Lower lobe of right lung (tissue), 2 donors: Measurements from ENCODE around the gene RALGPS1. TPM values are rescaled to one million over a fixed set of nuclear protein-coding genes. Genes with fewer than 3 reads are reported as not detected.

Experiments
- ATAC-seq, 2 donors: fragments of 200-7000 bp; cut with Tn5 transposase; one replicate each; pipeline ENCODE4 v1.9.1; 2020 to 2022; ENCODE audit warnings: mild to moderate bottlenecking in 2 of 2, moderate library complexity in 2 of 2
- DNase-seq: peaks from one replicate; pipeline ENCODE4 v3.0.0-alpha.2; 2020
- H3K27ac ChIP-seq: fragments of 200-600 bp; one replicate; pipeline ENCODE4 v1.8.0; 2022
- H3K27me3 ChIP-seq: fragments of 200-600 bp; one replicate; pipeline ENCODE4 v1.8.0; 2022; ENCODE audit warnings: low read depth
- H3K36me3 ChIP-seq: fragments of 200-600 bp; one replicate; pipeline ENCODE4 v1.8.0; 2022; ENCODE audit warnings: mild to moderate bottlenecking
- H3K4me1 ChIP-seq: fragments of 200-600 bp; one replicate; pipeline ENCODE4 v1.8.0; 2022
- H3K4me3 ChIP-seq: fragments of 200-600 bp; one replicate; pipeline ENCODE4 v1.8.0; 2022; ENCODE audit warnings: mild to moderate bottlenecking
- H3K9me3 ChIP-seq: fragments of 200-600 bp; one replicate; pipeline ENCODE4 v1.8.0; 2022
- CTCF ChIP-seq: fragments of 200-600 bp; IDR thresholded peaks from one replicate; pipeline ENCODE4 v1.8.0; 2022; ENCODE audit warnings: antibody characterized with exemption, mild to moderate bottlenecking
- intact Hi-C: fragments of 100-400 bp; cut with DNase I; formaldehyde crosslinking; loops from one replicate; pipeline ENCODE4 v1.11.0; 2022
- total RNA-seq: library from RNA; stranded (reverse); fragmentation: NEBNext Ultra II Directional; extraction: Animal tissue kit (Norgen Biotek cat#: 25700); gene quantifications from one replicate; pipeline ENCODE4 v1.2.1, GENCODE V29; 2021
- donor health status: DM: no; HTN: yes; CAD: no; lungs with severe emphysema.

Gene RALGPS1
- total RNA-seq, 1 donor from 2014 or later: 17.6 TPM

GRCh38 chr9:127186806-127187205 lies 272.2 kb downstream of the RALGPS1 start:
- H3K4me1 ChIP-seq: peaks cover 47% of the 10 kb centered on the region
- intact Hi-C loops: no loop called here
- H3K36me3 ChIP-seq: no peaks in the 10 kb centered on the region
- H3K4me3 ChIP-seq: no peak overlapping the region
- H3K27me3 ChIP-seq: no peaks in the 10 kb centered on the region
- no peak for TF ChIP-seq CTCF
- no peaks in the 10 kb centered on the region for H3K9me3 ChIP-seq
- ATAC-seq (no peak), DNase-seq (peak; percentile 12)
- peak overlapping the region; percentile 74 for H3K27ac ChIP-seq

- peak overlapping the region; percentile 74 for H3K27ac ChIP-seq
- ATAC-seq (peak; percentile 51 to 62), DNase-seq (peak; percentile 48)
- no peak for TF ChIP-seq CTCF
- intact Hi-C loops: no loop called here
- peaks cover 47% of the 10 kb centered on the region for H3K4me1 ChIP-seq
- H3K9me3 ChIP-seq: no peaks in the 10 kb centered on the region
- H3K27me3 ChIP-seq: no peaks in the 10 kb centered on the region
- no peak overlapping the region for H3K4me3 ChIP-seq
- no peaks in the 10 kb centered on the region for H3K36me3 ChIP-seq
Measured at GRCh38 chr9:127187231-127187956, 272.8 kb downstream of the RALGPS1 start.

- intact Hi-C loops: no loop called here
- no peaks in the 10 kb centered on the region for H3K9me3 ChIP-seq
- no peak overlapping the region for H3K4me3 ChIP-seq
- ATAC-seq: no peak
- H3K27me3 ChIP-seq: no peaks in the 10 kb centered on the region
- no peaks in the 10 kb centered on the region for H3K36me3 ChIP-seq
- peak; percentile 17 for DNase-seq
- H3K27ac ChIP-seq: no peak overlapping the region
- no peak for TF ChIP-seq CTCF
- peaks cover 47% of the 10 kb centered on the region for H3K4me1 ChIP-seq
Measured at GRCh38 chr9:127188396-127188795, 273.8 kb downstream of the RALGPS1 start.

GRCh38 chr9:127189628-127190027 lies 275.0 kb downstream of the RALGPS1 start:
- TF ChIP-seq CTCF: no peak
- Histone ChIP-seq H3K27me3 (no peaks in the 10 kb centered on the region), H3K4me1 (peaks cover 38% of the 10 kb centered on the region), H3K4me3 (no peak overlapping the region), H3K9me3 (no peaks in the 10 kb centered on the region), H3K27ac (no peak overlapping the region), H3K36me3 (no peaks in the 10 kb centered on the region)
- intact Hi-C loops: no loop called here
- ATAC-seq (no peak), DNase-seq (peak; percentile 30)

- no peak overlapping the region for H3K27ac ChIP-seq
- DNase-seq (peak; percentile 1), ATAC-seq (no peak)
Measured at GRCh38 chr9:127192744-127193143, 278.2 kb downstream of the RALGPS1 start.

More at GRCh38 chr9:127192744-127193143, 278.2 kb downstream of the RALGPS1 start:
- Histone ChIP-seq H3K4me1 (peaks cover 12% of the 10 kb centered on the region), H3K4me3 (no peak overlapping the region), H3K27me3 (no peaks in the 10 kb centered on the region), H3K9me3 (no peaks in the 10 kb centered on the region), H3K36me3 (no peaks in the 10 kb centered on the region)
- intact Hi-C loops: no loop called here
- no peak for TF ChIP-seq CTCF
